GM23248 (cell line): ENCODE results near the gene RABGAP1L. TPM values are rescaled to one million over a fixed set of nuclear protein-coding genes. Genes with fewer than 3 reads are reported as not detected.
A peak's percentile ranks its signal among the peaks of the same experiment; 100 is the strongest.

ENCODE experiments used
- DNase-seq: peaks from one replicate; pipeline ENCODE4 v3.0.0-alpha.2; 2015
- H2AFZ ChIP-seq: fragments of 200-600 bp; sonication (generic); 2 replicates; pipeline ENCODE4 v1.6.1; 2016; ENCODE audit warnings: antibody characterized with exemption
- H3F3A ChIP-seq: fragments of 200-600 bp; sonication (generic); 2 replicates; pipeline ENCODE4 v1.6.1; 2016; ENCODE audit warnings: mild to moderate bottlenecking, antibody characterized with exemption, mixed run types; ENCODE audit not compliant: insufficient read depth
- H3K27ac ChIP-seq: fragments of 200-600 bp; sonication (generic); 2 replicates; pipeline ENCODE4 v1.5.1; 2016; ENCODE audit warnings: mild to moderate bottlenecking
- H3K27me3 ChIP-seq: fragments of 200-600 bp; sonication (generic); replicated peaks from 2 replicates; pipeline ENCODE4 v1.6.1; 2016; ENCODE audit warnings: mild to moderate bottlenecking; ENCODE audit not compliant: insufficient read depth
- H3K36me3 ChIP-seq: fragments of 200-600 bp; sonication (generic); 2 replicates; pipeline ENCODE4 v1.6.1; 2016; ENCODE audit warnings: low read depth, mild to moderate bottlenecking
- H3K4me1 ChIP-seq: fragments of 200-600 bp; sonication (generic); 2 replicates; pipeline ENCODE4 v1.6.1; 2016; ENCODE audit warnings: mild to moderate bottlenecking; ENCODE audit not compliant: insufficient read depth
- H3K4me2 ChIP-seq: fragments of 200-600 bp; sonication (generic); one replicate; pipeline ENCODE4 v1.6.1; 2016; ENCODE audit warnings: mild to moderate bottlenecking; ENCODE audit not compliant: unreplicated experiment
- H3K4me3 ChIP-seq: fragments of 200-600 bp; sonication (generic); 2 replicates; pipeline ENCODE4 v1.5.1; 2016; ENCODE audit warnings: mild to moderate bottlenecking
- H3K79me2 ChIP-seq: fragments of 200-600 bp; sonication (generic); 2 replicates; pipeline ENCODE4 v1.6.1; 2016; ENCODE audit warnings: mild to moderate bottlenecking; ENCODE audit not compliant: insufficient read depth
- H3K9ac ChIP-seq: fragments of 200-600 bp; sonication (generic); 2 replicates; pipeline ENCODE4 v1.6.1; 2016; ENCODE audit warnings: mild to moderate bottlenecking
- H3K9me2 ChIP-seq: fragments of 200-600 bp; sonication (generic); 2 replicates; pipeline ENCODE4 v1.6.1; 2016; ENCODE audit warnings: mixed run types, mild to moderate bottlenecking, moderate library complexity; ENCODE audit not compliant: insufficient read depth
- H3K9me3 ChIP-seq: fragments of 200-600 bp; sonication (generic); one replicate; pipeline ENCODE4 v1.6.1; 2017; ENCODE audit warnings: low read depth
- H4K20me1 ChIP-seq: fragments of 200-600 bp; sonication (generic); 2 replicates; pipeline ENCODE4 v1.6.0; 2016; ENCODE audit not compliant: insufficient read depth
- EZH2 ChIP-seq: fragments of 200-600 bp; sonication (generic); IDR thresholded peaks from 2 replicates; pipeline ENCODE4 v1.6.1; 2018; ENCODE audit warnings: antibody characterized with exemption, mild to moderate bottlenecking; ENCODE audit not compliant: insufficient read depth, poor library complexity, severe bottlenecking
- EZH2phosphoT487 ChIP-seq: fragments of 200-600 bp; sonication (generic); IDR thresholded peaks from 2 replicates; pipeline ENCODE4 v1.6.1; 2018; ENCODE audit warnings: antibody characterized with exemption, moderate library complexity, mild to moderate bottlenecking, low read depth; ENCODE audit not compliant: insufficient read depth
- WGBS, 2 experiments: methylation state at CpG; one replicate each; pipeline ENCODE4 v1.1.6; 2015 to 2017; ENCODE audit warnings: low lambda C conversion rate in 2 of 2, low coverage in 1 of 2; ENCODE audit errors: missing lambda C conversion rate in 2 of 2; 5-methylcytosine and 5-hydroxymethylcytosine counted together
- in situ Hi-C: fragments of 300-500 bp; cut with MboI; formaldehyde crosslinking; loops from 2 replicates; pipeline ENCODE4 v1.15.0; 2020
- polyA plus RNA-seq: library from polyadenylated mRNA; unstranded; fragments of >200 nt; fragmentation: Nextera tagmentation; extraction: Ambion mirVana; gene quantifications from 2 replicates; pipeline ENCODE4 v1.2.1, GENCODE V29; 2016
- total RNA-seq: library from RNA; depleted of rRNA; stranded (reverse); fragments of >200 nt; shearing (Covaris generic); gene quantifications from 2 replicates; pipeline ENCODE4 v1.2.3, GENCODE V29; 2014

Gene RABGAP1L
- total and polyA plus RNA-seq, 2 experiments from 2014 or later = 13.7 to 21.6 TPM

GRCh38 chr1:174215766-174216165 lies 56.4 kb downstream of the RABGAP1L start:
- in situ Hi-C loops = loop anchor here (10.0 kb wide), 1 partner anchor 121 kb away; no protein-coding TSS in a partner anchor
- Histone ChIP-seq H3K9me2 (no peaks in the 10 kb centered on the region), H3K9me3 (no peaks in the 10 kb centered on the region), H3K27ac (no peak overlapping the region), H3K4me2 (no peak overlapping the region), H3K9ac (no peak overlapping the region), H3K36me3 (no peaks in the 10 kb centered on the region), H2AFZ (no peak overlapping the region), H3K4me1 (peaks cover 4% of the 10 kb centered on the region; the same call in 1 of the 2 replicates), H3K27me3 (no peaks in the 10 kb centered on the region), H3K4me3 (no peak overlapping the region), H4K20me1 (no peaks in the 10 kb centered on the region), H3F3A (no peaks in the 10 kb centered on the region), H3K79me2 (0 out of 2 replicates have a peak, but pooled peaks cover 19% of the 10 kb centered on the region)
- 96 to 99% methylated on average over 2 of the region's 2 CpGs for WGBS, 2 experiments
- TF ChIP-seq EZH2phosphoT487 (no peak), EZH2 (no peak)
- no peak for DNase-seq

GRCh38 chr1:174217248-174217647 lies 57.9 kb downstream of the RABGAP1L start:
- Histone ChIP-seq H3K9me3 (no peaks in the 10 kb centered on the region), H3K4me2 (no peak overlapping the region), H3F3A (peaks cover 8% of the 10 kb centered on the region), H2AFZ (no peak overlapping the region), H3K9me2 (no peaks in the 10 kb centered on the region), H3K27ac (no peak overlapping the region), H3K79me2 (0 out of 2 replicates have a peak, but pooled peaks cover 19% of the 10 kb centered on the region), H3K4me1 (peaks cover 7% of the 10 kb centered on the region; the same call in 1 of the 2 replicates), H3K27me3 (no peaks in the 10 kb centered on the region), H3K36me3 (no peaks in the 10 kb centered on the region), H3K4me3 (no peak overlapping the region), H4K20me1 (no peaks in the 10 kb centered on the region), H3K9ac (no peak overlapping the region)
- WGBS, 2 experiments = 38 to 43% methylated on average over 3 of the region's 3 CpGs
- in situ Hi-C loops = loop anchor here (10.0 kb wide), 1 partner anchor 122 kb away; no protein-coding TSS in a partner anchor
- no peak for TF ChIP-seq EZH2
- no peak for TF ChIP-seq EZH2phosphoT487
- no peak for DNase-seq

GRCh38 chr1:174217787-174218574 lies 58.7 kb downstream of the RABGAP1L start:
- H4K20me1 ChIP-seq = no peaks in the 10 kb centered on the region
- peaks cover 7% of the 10 kb centered on the region; the same call in 1 of the 2 replicates for H3K4me1 ChIP-seq
- H3K36me3 ChIP-seq = no peaks in the 10 kb centered on the region; the same call in 1 of the 2 replicates
- no peaks in the 10 kb centered on the region for H3K9me3 ChIP-seq
- 52 to 55% methylated on average over 4 of the region's 4 CpGs for WGBS, 2 experiments
- H3K27ac ChIP-seq = no peak overlapping the region
- H3K4me2 ChIP-seq = no peak overlapping the region
- 0 out of 2 replicates have a peak, but pooled peaks cover 19% of the 10 kb centered on the region for H3K79me2 ChIP-seq
- H3F3A ChIP-seq = peaks cover 15% of the 10 kb centered on the region
- H3K4me3 ChIP-seq = no peak overlapping the region
- in situ Hi-C loops = loop anchor here (10.0 kb wide), 1 partner anchor 123 kb away; no protein-coding TSS in a partner anchor
- H2AFZ ChIP-seq = no peak overlapping the region
- H3K27me3 ChIP-seq = no peaks in the 10 kb centered on the region
- no peaks in the 10 kb centered on the region for H3K9me2 ChIP-seq
- H3K9ac ChIP-seq = no peak overlapping the region
- TF ChIP-seq EZH2phosphoT487 (no peak), EZH2 (no peak)
- peak; percentile 59 for DNase-seq

- Histone ChIP-seq H3K4me1 (peaks cover 7% of the 10 kb centered on the region; the same call in 1 of the 2 replicates), H3K4me3 (no peak overlapping the region), H3F3A (peaks cover 15% of the 10 kb centered on the region), H3K4me2 (no peak overlapping the region), H3K36me3 (no peaks in the 10 kb centered on the region; the same call in 1 of the 2 replicates), H2AFZ (no peak overlapping the region), H3K79me2 (0 out of 2 replicates have a peak, but pooled peaks cover 19% of the 10 kb centered on the region), H3K27ac (no peak overlapping the region), H3K9me2 (no peaks in the 10 kb centered on the region), H4K20me1 (no peaks in the 10 kb centered on the region), H3K27me3 (no peaks in the 10 kb centered on the region), H3K9me3 (no peaks in the 10 kb centered on the region), H3K9ac (no peak overlapping the region)
- no peak for TF ChIP-seq EZH2
- TF ChIP-seq EZH2phosphoT487 = no peak
- no peak for DNase-seq
- in situ Hi-C loops = loop anchor here (10.0 kb wide), 1 partner anchor 124 kb away; no protein-coding TSS in a partner anchor
These were observed 59.7 kb downstream of the RABGAP1L start for GRCh38 chr1:174218983-174219382.
